Mesenchymal stem cell (in vitro differentiated cells and primary cell): ENCODE results near the gene XRCC4.

Experiments used
- DNase-seq: peaks from one replicate; pipeline ENCODE4 v3.0.0-alpha.2; 2013
- H2AFZ ChIP-seq: one replicate; pipeline ENCODE4 v1.6.1; 2013; ENCODE audit warnings: low read depth, mild to moderate bottlenecking, control low read depth, inconsistent platforms, low read length, moderate library complexity
- H2AK5ac ChIP-seq: 2 replicates; pipeline ENCODE4 v1.6.1; 2013; ENCODE audit warnings: low read length, moderate library complexity, mild to moderate bottlenecking, inconsistent platforms; ENCODE audit not compliant: severe bottlenecking
- H2BK120ac ChIP-seq: one replicate; pipeline ENCODE4 v1.6.1; 2013; ENCODE audit warnings: low read depth, mild to moderate bottlenecking, inconsistent platforms, low read length, moderate library complexity
- H2BK12ac ChIP-seq, 2 experiments: one replicate each; pipeline ENCODE4 v1.6.1; 2013; ENCODE audit warnings: inconsistent platforms in 2 of 2, low read length in 2 of 2, mild to moderate bottlenecking in 2 of 2, moderate library complexity in 2 of 2, control low read depth in 1 of 2
- H2BK15ac ChIP-seq: one replicate; pipeline ENCODE4 v1.6.1; 2013; ENCODE audit warnings: mild to moderate bottlenecking, low read depth, inconsistent platforms; ENCODE audit not compliant: poor library complexity, severe bottlenecking
- H2BK5ac ChIP-seq: 2 replicates; pipeline ENCODE4 v1.6.1; 2013; ENCODE audit warnings: low read depth, mild to moderate bottlenecking, low read length, control low read depth, inconsistent platforms; ENCODE audit not compliant: poor library complexity, severe bottlenecking
- H3K14ac ChIP-seq, 2 experiments: one replicate each; pipeline ENCODE4 v1.6.1; 2013; ENCODE audit warnings: inconsistent platforms in 2 of 2, low read length in 2 of 2, control low read depth in 1 of 2, mild to moderate bottlenecking in 1 of 2, moderate library complexity in 1 of 2
- H3K18ac ChIP-seq, 2 experiments: one replicate each; pipeline ENCODE4 v1.6.1; 2013; ENCODE audit warnings: inconsistent platforms in 2 of 2, low read length in 2 of 2, control low read depth in 1 of 2, low read depth in 1 of 2, mild to moderate bottlenecking in 1 of 2
- H3K23ac ChIP-seq, 2 experiments: one replicate each; pipeline ENCODE4 v1.6.1; 2013; ENCODE audit warnings: inconsistent platforms in 2 of 2, low read length in 2 of 2, mild to moderate bottlenecking in 2 of 2, moderate library complexity in 2 of 2, control low read depth in 1 of 2
- H3K27ac ChIP-seq: 2 replicates; pipeline ENCODE4 v1.5.1; 2013; ENCODE audit warnings: mild to moderate bottlenecking, moderate library complexity, low read length, control low read depth, inconsistent platforms; ENCODE audit not compliant: poor library complexity, severe bottlenecking
- H3K27me3 ChIP-seq, 2 experiments: 2 replicates each; pipeline versions ENCODE4 v1.6.1 to v1.7.0; 2013; ENCODE audit warnings: low read length in 2 of 2, mild to moderate bottlenecking in 2 of 2, moderate library complexity in 2 of 2, control low read depth in 1 of 2, inconsistent platforms in 1 of 2; ENCODE audit not compliant: control insufficient read depth in 1 of 2, insufficient read depth in 1 of 2
- H3K36me3 ChIP-seq, 2 experiments: 2 replicates each; pipeline versions ENCODE4 v1.6.1 to v1.7.0; 2013; ENCODE audit warnings: low read length in 2 of 2, control low read depth in 1 of 2, inconsistent platforms in 1 of 2, low read depth in 1 of 2, mild to moderate bottlenecking in 1 of 2; ENCODE audit not compliant: insufficient read depth in 2 of 2, control insufficient read depth in 1 of 2
- H3K4ac ChIP-seq, 2 experiments: one replicate each; pipeline ENCODE4 v1.6.1; 2013; ENCODE audit warnings: inconsistent platforms in 2 of 2, low read length in 2 of 2, mild to moderate bottlenecking in 2 of 2, moderate library complexity in 2 of 2, control low read depth in 1 of 2, low read depth in 1 of 2
- H3K4me1 ChIP-seq: 2 replicates; pipeline ENCODE4 v1.6.1; 2013; ENCODE audit warnings: low read depth, low read length, control low read depth; ENCODE audit not compliant: control insufficient read depth, insufficient read depth
- H3K4me2 ChIP-seq: 2 replicates; pipeline ENCODE4 v1.6.1; 2013; ENCODE audit warnings: low read length, mild to moderate bottlenecking, inconsistent platforms; ENCODE audit not compliant: poor library complexity, severe bottlenecking
- H3K4me3 ChIP-seq, 2 experiments: 2 replicates each; pipeline versions ENCODE4 v1.5.1 to v1.7.0; 2013; ENCODE audit warnings: low read length in 2 of 2, mild to moderate bottlenecking in 2 of 2, control low read depth in 1 of 2, low read depth in 1 of 2; ENCODE audit not compliant: insufficient read depth in 1 of 2
- H3K79me1 ChIP-seq: replicated peaks from 2 replicates; pipeline ENCODE4 v1.6.1; 2013; ENCODE audit warnings: mild to moderate bottlenecking, control low read depth, low read length, inconsistent platforms; ENCODE audit not compliant: poor library complexity, severe bottlenecking
- H3K9ac ChIP-seq: 2 replicates; pipeline ENCODE4 v1.7.0; 2013; ENCODE audit warnings: mild to moderate bottlenecking, low read length, moderate library complexity
- H3K9me3 ChIP-seq: 2 replicates; pipeline ENCODE4 v1.7.0; 2013; ENCODE audit warnings: mild to moderate bottlenecking, low read length; ENCODE audit not compliant: control insufficient read depth
- H4K8ac ChIP-seq: one replicate; pipeline ENCODE4 v1.6.1; 2013; ENCODE audit warnings: inconsistent platforms, mild to moderate bottlenecking, low read length, moderate library complexity
- H4K91ac ChIP-seq: one replicate; pipeline ENCODE4 v1.6.1; 2013; ENCODE audit warnings: mild to moderate bottlenecking, low read length, inconsistent platforms
- WGBS: methylation state at CpG from one replicate; pipeline ENCODE4 v1.1.7; 2013; ENCODE audit warnings: mixed read lengths; 5-methylcytosine and 5-hydroxymethylcytosine counted together

The XRCC4 gene

GRCh38 chr5:83177803-83178202 is 100.5 kb downstream of the XRCC4 start:
- Histone ChIP-seq H3K18ac (no peak overlapping the region), H3K23ac (no peak overlapping the region), H2BK15ac (no peak overlapping the region), H3K27ac (no peak overlapping the region), H4K91ac (no peak overlapping the region), H3K4me2 (no peak overlapping the region), H2BK5ac (no peak overlapping the region), H3K9me3 (no peaks in the 10 kb centered on the region), H3K4me3 (no peak overlapping the region), H2AFZ (no peak overlapping the region), H3K9ac (no peak overlapping the region), H2BK12ac (no peak overlapping the region), H3K14ac (no peak overlapping the region), H4K8ac (no peak overlapping the region), H2BK120ac (no peak overlapping the region), H3K27me3 (no peaks in the 10 kb centered on the region), H3K4ac (no peak overlapping the region), H3K4me1 (no peaks in the 10 kb centered on the region), H2AK5ac (no peak overlapping the region), H3K79me1 (no peaks in the 10 kb centered on the region), H3K36me3 (no peaks in the 10 kb centered on the region)
- no peak for DNase-seq
- 96% methylated on average over 2 of the region's 2 CpGs for WGBS

- H2AFZ ChIP-seq: no peak overlapping the region
- no peak overlapping the region for H3K14ac ChIP-seq
- no peak overlapping the region for H3K23ac ChIP-seq
- no peak overlapping the region for H3K18ac ChIP-seq
- no peaks in the 10 kb centered on the region for H3K27me3 ChIP-seq
- no peak overlapping the region for H3K27ac ChIP-seq
- no peak overlapping the region for H2BK15ac ChIP-seq
- H3K9ac ChIP-seq: no peak overlapping the region
- H3K4me1 ChIP-seq: no peaks in the 10 kb centered on the region
- H2AK5ac ChIP-seq: no peak overlapping the region
- H3K4ac ChIP-seq: no peak overlapping the region
- H3K4me3 ChIP-seq: no peak overlapping the region
- DNase-seq: peak; percentile 69
- H3K79me1 ChIP-seq: no peaks in the 10 kb centered on the region
- H3K9me3 ChIP-seq: no peaks in the 10 kb centered on the region
- no peak overlapping the region for H2BK12ac ChIP-seq
- no peaks in the 10 kb centered on the region for H3K36me3 ChIP-seq
- no peak overlapping the region for H3K4me2 ChIP-seq
- no peak overlapping the region for H2BK5ac ChIP-seq
- no peak overlapping the region for H2BK120ac ChIP-seq
- H4K8ac ChIP-seq: no peak overlapping the region
- no peak overlapping the region for H4K91ac ChIP-seq
Measured at GRCh38 chr5:83179966-83180365, 102.6 kb downstream of the XRCC4 start.

GRCh38 chr5:83184534-83184933 is 107.2 kb downstream of the XRCC4 start:
- H3K14ac ChIP-seq: no peak overlapping the region
- H3K9me3 ChIP-seq: peaks cover 10% of the 10 kb centered on the region
- no peaks in the 10 kb centered on the region for H3K36me3 ChIP-seq
- no peak overlapping the region for H2AK5ac ChIP-seq
- no peaks in the 10 kb centered on the region for H3K79me1 ChIP-seq
- H2AFZ ChIP-seq: no peak overlapping the region
- no peak overlapping the region for H3K4me2 ChIP-seq
- no peak overlapping the region for H2BK15ac ChIP-seq
- H3K27ac ChIP-seq: no peak overlapping the region
- WGBS: 100% methylated on average over 1 of the region's 3 CpGs
- H3K9ac ChIP-seq: peak overlapping the region; percentile 85
- H2BK5ac ChIP-seq: no peak overlapping the region
- no peak overlapping the region for H3K23ac ChIP-seq
- H3K18ac ChIP-seq: no peak overlapping the region
- no peaks in the 10 kb centered on the region for H3K4me1 ChIP-seq
- peak; percentile 5 for DNase-seq
- H3K4ac ChIP-seq: no peak overlapping the region
- no peak overlapping the region for H3K4me3 ChIP-seq
- H4K8ac ChIP-seq: no peak overlapping the region
- no peaks in the 10 kb centered on the region for H3K27me3 ChIP-seq
- no peak overlapping the region for H2BK120ac ChIP-seq
- no peak overlapping the region for H2BK12ac ChIP-seq
- H4K91ac ChIP-seq: no peak overlapping the region

- no peak overlapping the region for H3K9ac ChIP-seq
- H2BK12ac ChIP-seq: no peak overlapping the region
- no peak overlapping the region for H3K4me2 ChIP-seq
- no peaks in the 10 kb centered on the region for H3K9me3 ChIP-seq
- H2AFZ ChIP-seq: no peak overlapping the region
- no peak overlapping the region for H4K8ac ChIP-seq
- no peak overlapping the region for H2BK120ac ChIP-seq
- 97% methylated on average over 2 of the region's 5 CpGs for WGBS
- H3K18ac ChIP-seq: no peak overlapping the region
- no peak overlapping the region for H3K14ac ChIP-seq
- no peak overlapping the region for H3K4ac ChIP-seq
- H2BK5ac ChIP-seq: no peak overlapping the region
- no peaks in the 10 kb centered on the region for H3K79me1 ChIP-seq
- H2AK5ac ChIP-seq: no peak overlapping the region
- no peaks in the 10 kb centered on the region for H3K36me3 ChIP-seq
- no peak overlapping the region for H3K27ac ChIP-seq
- H3K4me3 ChIP-seq: no peak overlapping the region
- no peak for DNase-seq
- no peak overlapping the region for H4K91ac ChIP-seq
- no peak overlapping the region for H2BK15ac ChIP-seq
- H3K27me3 ChIP-seq: no peaks in the 10 kb centered on the region
- H3K4me1 ChIP-seq: no peaks in the 10 kb centered on the region
- H3K23ac ChIP-seq: no peak overlapping the region
Measured at GRCh38 chr5:83192947-83193346, 115.6 kb downstream of the XRCC4 start.
